Neuronal stem cell (in vitro differentiated cells): ENCODE data around the gene PIK3C2B.
A peak's percentile ranks its signal among the peaks of the same experiment; 100 is the strongest.

Experiments used
- DNase-seq: peaks from one replicate; pipeline ENCODE4 v3.0.0-alpha.2; 2013; ENCODE audit warnings: low spot score
- H2AFZ ChIP-seq: one replicate; pipeline ENCODE4 v1.6.1; 2013; ENCODE audit warnings: mild to moderate bottlenecking, low read length, inconsistent platforms
- H2AK5ac ChIP-seq: 2 replicates; pipeline ENCODE4 v1.6.1; 2013; ENCODE audit warnings: low read depth, mild to moderate bottlenecking, inconsistent platforms, low read length, moderate library complexity, mixed read lengths
- H2BK120ac ChIP-seq: 2 replicates; pipeline ENCODE4 v1.6.1; 2013; ENCODE audit warnings: low read depth, mild to moderate bottlenecking, inconsistent platforms, low read length, moderate library complexity, mixed read lengths
- H2BK12ac ChIP-seq: one replicate; pipeline ENCODE4 v1.6.1; 2013; ENCODE audit warnings: low read length, inconsistent platforms
- H2BK15ac ChIP-seq: 2 replicates; pipeline ENCODE4 v1.6.1; 2013; ENCODE audit warnings: mild to moderate bottlenecking, low read length, inconsistent platforms, mixed read lengths
- H2BK5ac ChIP-seq: one replicate; pipeline ENCODE4 v1.6.1; 2013; ENCODE audit warnings: inconsistent platforms, mild to moderate bottlenecking, low read length, moderate library complexity
- H3K14ac ChIP-seq: one replicate; pipeline ENCODE4 v1.6.1; 2013; ENCODE audit warnings: low read length, inconsistent platforms
- H3K18ac ChIP-seq: 2 replicates; pipeline ENCODE4 v1.6.1; 2013; ENCODE audit warnings: low read length, inconsistent platforms
- H3K23ac ChIP-seq: 2 replicates; pipeline ENCODE4 v1.6.1; 2013; ENCODE audit warnings: low read depth, mild to moderate bottlenecking, mixed read lengths, low read length, inconsistent platforms; ENCODE audit not compliant: poor library complexity
- H3K27ac ChIP-seq: replicated peaks from 3 replicates; pipeline ENCODE4 v1.5.1; 2013; ENCODE audit warnings: low read length, inconsistent platforms
- H3K27me3 ChIP-seq, 3 experiments: 2 replicates each; pipeline ENCODE4 v1.6.1; 2013; ENCODE audit warnings: low read length in 3 of 3, mild to moderate bottlenecking in 2 of 3, inconsistent platforms in 1 of 3, low read depth in 1 of 3, mixed read lengths in 1 of 3, moderate library complexity in 1 of 3; ENCODE audit not compliant: control insufficient read depth in 3 of 3, insufficient read depth in 3 of 3
- H3K36me3 ChIP-seq, 2 donors: replicated peaks in 1 of 2; 2 replicates each; pipeline ENCODE4 v1.6.1; 2013; ENCODE audit warnings: low read length in 2 of 2; ENCODE audit not compliant: control insufficient read depth in 2 of 2, insufficient read depth in 2 of 2
- H3K4ac ChIP-seq: 2 replicates; pipeline ENCODE4 v1.6.1; 2013; ENCODE audit warnings: inconsistent platforms, mild to moderate bottlenecking, low read length, moderate library complexity
- H3K4me1 ChIP-seq, 2 donors: 1 replicate in 1 of 2; 2 replicates in 1 of 2; pipeline ENCODE4 v1.6.1; 2013; ENCODE audit warnings: low read length in 2 of 2, low read depth in 1 of 2; ENCODE audit not compliant: control insufficient read depth in 2 of 2, insufficient read depth in 1 of 2
- H3K4me2 ChIP-seq: one replicate; pipeline ENCODE4 v1.6.1; 2013; ENCODE audit warnings: mild to moderate bottlenecking, low read length, inconsistent platforms; ENCODE audit not compliant: insufficient read depth, poor library complexity, severe bottlenecking
- H3K4me3 ChIP-seq, 2 donors: 2 replicates each; pipeline ENCODE4 v1.5.1; 2013; ENCODE audit warnings: low read length in 2 of 2, mild to moderate bottlenecking in 2 of 2, inconsistent platforms in 1 of 2, moderate library complexity in 1 of 2
- H3K79me1 ChIP-seq: one replicate; pipeline ENCODE4 v1.6.1; 2013; ENCODE audit warnings: low read depth, mild to moderate bottlenecking, inconsistent platforms, low read length, moderate library complexity
- H3K9ac ChIP-seq: one replicate; pipeline ENCODE4 v1.6.1; 2013; ENCODE audit warnings: mild to moderate bottlenecking, low read depth, low read length, inconsistent platforms; ENCODE audit not compliant: poor library complexity
- H3K9me3 ChIP-seq, 2 donors: replicated peaks in 1 of 2; 2 replicates each; pipeline versions ENCODE3 to v1.6.1; 2013; ENCODE audit warnings: low read length in 2 of 2, mild to moderate bottlenecking in 2 of 2, inconsistent platforms in 1 of 2, low read depth in 1 of 2, mixed read lengths in 1 of 2, moderate library complexity in 1 of 2; ENCODE audit not compliant: control insufficient read depth in 2 of 2, insufficient read depth in 1 of 2
- H4K8ac ChIP-seq: one replicate; pipeline ENCODE4 v1.6.1; 2013; ENCODE audit warnings: low read depth, mild to moderate bottlenecking, inconsistent platforms, low read length, moderate library complexity
- H4K91ac ChIP-seq: one replicate; pipeline ENCODE4 v1.6.1; 2013; ENCODE audit warnings: low read length, low read depth, mild to moderate bottlenecking, inconsistent platforms; ENCODE audit not compliant: poor library complexity
- WGBS, 2 donors: extraction: QIAGEN DNeasy Blood & Tissue Kit; methylation state at CpG; one replicate each; pipeline ENCODE4 v1.1.7; 2013; ENCODE audit warnings: missing lambda C conversion rate in 2 of 2, mixed read lengths in 1 of 2; ENCODE audit not compliant: insufficient read length in 2 of 2, insufficient replicate concordance in 1 of 2; ENCODE audit errors: extremely low coverage in 2 of 2; 5-methylcytosine and 5-hydroxymethylcytosine counted together

The PIK3C2B gene

DNA sequence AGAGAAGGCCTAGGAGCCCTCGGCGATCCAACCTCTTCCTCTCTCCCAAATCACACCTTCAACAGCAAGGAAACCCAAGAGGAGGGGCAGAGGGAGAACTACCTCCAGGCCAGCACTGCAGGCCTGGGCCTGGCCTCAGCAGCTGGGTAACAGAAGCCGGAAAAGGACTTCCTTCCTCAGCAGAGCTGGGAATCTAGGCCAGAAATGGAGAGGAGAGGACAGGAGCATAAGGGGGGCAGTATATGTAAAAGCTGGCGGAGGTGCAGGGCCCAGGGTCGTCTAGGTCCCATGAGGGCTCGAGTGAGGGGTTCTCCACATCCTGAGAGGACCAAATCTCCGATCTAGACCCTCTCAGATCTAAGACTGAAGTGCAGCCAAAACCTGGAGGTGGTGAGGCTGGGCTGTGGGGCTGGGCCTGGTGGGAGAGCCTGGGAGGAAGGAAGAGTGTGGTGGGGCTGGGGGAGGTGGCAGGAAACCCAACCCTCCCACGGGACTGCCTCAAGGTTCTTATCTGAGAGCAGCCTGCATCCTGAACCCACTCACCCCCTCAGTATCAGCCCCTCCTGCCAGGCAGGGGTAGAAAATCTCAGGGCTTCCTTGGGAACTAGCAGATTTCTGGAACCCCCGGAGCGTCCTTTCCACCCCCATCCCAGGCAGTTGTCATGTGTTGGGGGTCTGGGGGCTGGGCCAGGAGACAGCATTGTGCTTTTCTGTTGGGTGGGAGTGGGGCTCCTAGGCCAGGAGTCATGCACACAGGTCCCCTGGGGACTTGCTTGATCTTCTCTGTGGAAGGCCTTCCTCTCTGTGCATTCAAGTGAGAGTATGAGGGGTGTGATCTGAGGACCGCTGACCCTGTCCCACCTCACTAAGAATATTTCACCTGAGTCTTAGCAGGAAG, 33.0 kb downstream of the PIK3C2B start:
- Histone ChIP-seq H3K18ac (peak overlapping the region; percentile 29), H2AK5ac (no peak overlapping the region), H3K27me3 (no peaks in the 10 kb centered on the region), H2AFZ (no peak overlapping the region), H2BK12ac (no peak overlapping the region), H3K27ac (no peak overlapping the region), H3K4me3 (no peak overlapping the region), H3K4me1 (peaks cover 16 to 17% of the 10 kb centered on the region in 2 donors), H3K9ac (no peak overlapping the region), H3K14ac (no peak overlapping the region), H3K4me2 (no peak overlapping the region), H2BK120ac (no peak overlapping the region), H3K36me3 (peaks cover 35 to 93% of the 10 kb centered on the region in 2 donors), H2BK15ac (no peak overlapping the region), H4K91ac (no peak overlapping the region), H4K8ac (no peak overlapping the region), H3K4ac (no peak overlapping the region), H2BK5ac (peak overlapping the region; percentile 55), H3K23ac (no peak overlapping the region), H3K79me1 (peaks cover 4% of the 10 kb centered on the region), H3K9me3 (no peaks in the 10 kb centered on the region)
- DNase-seq = no peak
- WGBS, 2 donors = no CpG with 5 or more reads among the region's 11 CpGs

DNA sequence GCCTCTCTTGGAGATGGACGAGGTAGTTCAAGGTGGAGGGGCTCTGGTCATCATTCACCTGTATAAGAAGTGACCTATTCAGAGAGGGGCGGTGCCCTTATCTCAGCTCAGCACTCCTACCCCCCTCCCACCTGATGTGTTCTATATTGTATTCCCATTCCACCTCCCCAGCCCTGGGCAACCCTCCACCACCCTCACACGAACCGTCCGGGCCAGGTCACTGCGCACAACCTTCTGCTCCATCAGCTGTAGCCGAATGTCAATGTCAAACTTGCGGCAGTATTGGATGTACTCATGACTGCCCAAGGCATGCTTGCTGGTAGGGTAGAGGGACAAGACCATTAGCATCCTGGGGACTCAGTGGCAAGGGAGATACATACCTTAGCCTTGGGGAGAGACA, 34.3 kb downstream of the PIK3C2B start:
- peak overlapping the region in 1 of 2 donors; percentile 19 for H3K4me3 ChIP-seq
- no peak overlapping the region for H2BK5ac ChIP-seq
- H3K36me3 ChIP-seq = peaks cover 33 to 89% of the 10 kb centered on the region in 2 donors
- no peak overlapping the region for H2AFZ ChIP-seq
- no peak overlapping the region for H2BK120ac ChIP-seq
- H2AK5ac ChIP-seq = no peak overlapping the region
- H3K14ac ChIP-seq = no peak overlapping the region
- H3K27me3 ChIP-seq = no peaks in the 10 kb centered on the region
- H3K79me1 ChIP-seq = peaks cover 5% of the 10 kb centered on the region
- H3K4me1 ChIP-seq = peaks cover 28 to 29% of the 10 kb centered on the region in 2 donors
- DNase-seq = no peak
- H4K91ac ChIP-seq = no peak overlapping the region
- H2BK15ac ChIP-seq = no peak overlapping the region
- no peak overlapping the region for H3K4ac ChIP-seq
- H3K9me3 ChIP-seq = no peaks in the 10 kb centered on the region
- H3K23ac ChIP-seq = peak overlapping the region; percentile 9
- H4K8ac ChIP-seq = no peak overlapping the region
- WGBS, 2 donors = no CpG with 5 or more reads among the region's 8 CpGs
- no peak overlapping the region for H3K9ac ChIP-seq
- peak overlapping the region; percentile 1 for H3K18ac ChIP-seq
- H3K4me2 ChIP-seq = no peak overlapping the region
- no peak overlapping the region for H3K27ac ChIP-seq
- no peak overlapping the region for H2BK12ac ChIP-seq

DNA sequence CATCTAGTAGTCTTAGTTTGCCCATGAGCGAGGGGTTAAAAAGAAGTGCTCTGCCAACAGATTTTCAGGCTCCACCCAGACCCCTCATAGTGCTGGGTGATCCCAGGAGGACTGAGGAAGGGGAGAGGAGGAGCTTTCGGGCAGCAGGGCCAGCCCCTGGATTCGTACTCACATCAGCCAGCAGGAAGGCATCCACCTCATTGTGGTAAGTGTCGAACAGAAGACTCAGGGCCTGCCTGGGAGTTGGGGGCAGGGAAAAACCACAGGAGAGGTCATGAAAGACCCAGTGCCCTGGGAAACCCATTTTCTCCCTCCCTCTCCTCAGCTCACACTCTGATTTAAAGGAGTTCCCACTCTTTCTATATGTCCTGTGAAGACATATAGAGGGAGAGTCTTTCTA, 34.9 kb downstream of the PIK3C2B start:
- Histone ChIP-seq H3K4me3 (no peak overlapping the region), H3K4me2 (no peak overlapping the region), H3K9me3 (no peaks in the 10 kb centered on the region), H3K27me3 (no peaks in the 10 kb centered on the region), H3K4me1 (peaks cover 30 to 32% of the 10 kb centered on the region in 2 donors), H3K27ac (no peak overlapping the region), H2BK5ac (no peak overlapping the region), H3K18ac (peak overlapping the region; percentile 44), H3K9ac (no peak overlapping the region), H2BK12ac (no peak overlapping the region), H4K91ac (no peak overlapping the region), H2AK5ac (no peak overlapping the region), H3K36me3 (peaks cover 33 to 84% of the 10 kb centered on the region in 2 donors), H3K4ac (no peak overlapping the region), H4K8ac (no peak overlapping the region), H3K79me1 (peaks cover 5% of the 10 kb centered on the region), H2BK15ac (no peak overlapping the region), H3K14ac (no peak overlapping the region), H2AFZ (no peak overlapping the region), H2BK120ac (no peak overlapping the region), H3K23ac (peak overlapping the region; percentile 25)
- no peak for DNase-seq
- no CpG with 5 or more reads among the region's 4 CpGs for WGBS, 2 donors

DNA sequence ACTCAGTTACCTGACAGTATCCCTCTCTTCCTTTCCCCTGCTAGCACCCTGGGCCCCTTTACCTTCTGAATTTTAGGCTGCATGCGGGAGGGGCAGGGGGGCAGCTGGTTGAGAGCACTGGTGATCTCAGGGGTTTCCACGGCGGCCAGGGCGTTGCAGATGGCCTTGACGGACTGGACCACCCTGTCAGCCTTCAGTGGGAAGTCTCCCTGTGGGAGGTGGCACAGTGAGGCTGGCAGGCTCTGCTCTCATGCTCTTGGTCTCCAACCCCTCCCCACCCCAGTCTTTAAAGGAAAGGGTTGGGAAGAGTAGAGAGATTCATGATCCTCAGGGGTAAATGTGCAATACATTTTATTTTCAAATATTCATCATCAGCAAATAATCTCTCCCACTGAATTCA, 36.9 kb downstream of the PIK3C2B start:
- Histone ChIP-seq H4K8ac (no peak overlapping the region), H3K14ac (no peak overlapping the region), H2AK5ac (no peak overlapping the region), H3K4ac (no peak overlapping the region), H3K27ac (no peak overlapping the region), H2BK5ac (no peak overlapping the region), H3K36me3 (peaks cover 20 to 77% of the 10 kb centered on the region in 2 donors), H3K23ac (no peak overlapping the region), H2BK15ac (no peak overlapping the region), H3K4me2 (no peak overlapping the region), H2BK12ac (no peak overlapping the region), H3K9ac (no peak overlapping the region), H3K79me1 (peaks cover 2% of the 10 kb centered on the region), H3K18ac (peak overlapping the region; percentile 6), H4K91ac (no peak overlapping the region), H3K9me3 (no peaks in the 10 kb centered on the region), H3K27me3 (no peaks in the 10 kb centered on the region), H2BK120ac (no peak overlapping the region), H3K4me1 (peaks cover 36 to 37% of the 10 kb centered on the region in 2 donors), H2AFZ (no peak overlapping the region), H3K4me3 (no peak overlapping the region)
- DNase-seq = no peak
- no CpG with 5 or more reads among the region's 5 CpGs for WGBS, 2 donors
